IMR-90 (cell line): ENCODE results near the gene FMN2. TPM values are rescaled to one million over a fixed set of nuclear protein-coding genes. Genes with fewer than 3 reads are reported as not detected.

Experiments
- ATAC-seq: fragments of 200-7000 bp; cut with Tn5 transposase; 2 replicates; pipeline ENCODE4 v1.9.1; 2020; ENCODE audit warnings: low read depth, mild to moderate bottlenecking, moderate library complexity
- BruUV-seq: library from RNA; stranded (reverse); fragments of 400-500 nt; replicated peaks from 2 replicates; lab custom pipeline; 2021; lab: Mats Ljungman, UMichigan
- CTCF ChIA-PET: fragments of 300-600 bp; formaldehyde crosslinking; extraction: SDS; loops from one replicate; lab custom pipeline; 2021; ENCODE audit warnings: antibody characterized with exemption; lab: Yijun Ruan, JAX
- POLR2A ChIA-PET: fragments of 300-600 bp; sonication (Branson Sonifier 250); formaldehyde crosslinking; loops from one replicate; lab custom pipeline; 2022; ENCODE audit warnings: antibody characterized with exemption; ENCODE audit not compliant: unreplicated experiment; lab: Charles Lee
- DNase-seq: peaks from one replicate; pipeline ENCODE4 v3.0.0; 2013
- H2AFZ ChIP-seq: replicated peaks from 2 replicates; pipeline ENCODE3; 2013; ENCODE audit warnings: low read length, mild to moderate bottlenecking; ENCODE audit not compliant: poor library complexity
- H2AK5ac ChIP-seq: 2 replicates; pipeline ENCODE4 v1.6.1; 2013; ENCODE audit warnings: low read depth, low read length, inconsistent platforms
- H2AK9ac ChIP-seq: replicated peaks from 2 replicates; pipeline ENCODE3; 2013; ENCODE audit warnings: mild to moderate bottlenecking, low read depth, low read length, moderate library complexity; ENCODE audit not compliant: poor library complexity
- H2BK120ac ChIP-seq: 2 replicates; pipeline ENCODE4 v1.6.1; 2013; ENCODE audit warnings: low read depth, low read length, inconsistent platforms
- H2BK15ac ChIP-seq: 3 replicates; pipeline ENCODE4 v1.6.1; 2013; ENCODE audit warnings: low read depth, low read length, inconsistent platforms
- H2BK20ac ChIP-seq: 2 replicates; pipeline ENCODE4 v1.6.1; 2013; ENCODE audit warnings: low read depth, mild to moderate bottlenecking, inconsistent platforms, low read length, moderate library complexity
- H2BK5ac ChIP-seq: 2 replicates; pipeline ENCODE4 v1.6.1; 2013; ENCODE audit warnings: mild to moderate bottlenecking, low read depth, low read length, inconsistent platforms; ENCODE audit not compliant: poor library complexity, severe bottlenecking
- H3K14ac ChIP-seq: replicated peaks from 2 replicates; pipeline ENCODE4 v1.6.1; 2013; ENCODE audit warnings: low read depth, low read length, inconsistent platforms
- H3K18ac ChIP-seq: 2 replicates; pipeline ENCODE4 v1.6.1; 2013; ENCODE audit warnings: low read depth, low read length, control low read depth
- H3K23ac ChIP-seq: 2 replicates; pipeline ENCODE4 v1.6.1; 2013; ENCODE audit warnings: low read depth, low read length, inconsistent platforms
- H3K27ac ChIP-seq: 2 replicates; pipeline ENCODE4 v1.5.1; 2013; ENCODE audit warnings: mild to moderate bottlenecking, control low read depth, low read length; ENCODE audit not compliant: insufficient read depth
- H3K27me3 ChIP-seq: 2 replicates; pipeline ENCODE4 v1.6.1; 2013; ENCODE audit warnings: low read length; ENCODE audit not compliant: control insufficient read depth, insufficient read depth
- H3K36me3 ChIP-seq: 2 replicates; pipeline ENCODE4 v1.6.1; 2013; ENCODE audit warnings: low read length, mixed read lengths; ENCODE audit not compliant: control insufficient read depth, insufficient read depth
- H3K4ac ChIP-seq: 2 replicates; pipeline ENCODE4 v1.6.1; 2013; ENCODE audit warnings: low read depth, low read length, inconsistent platforms
- H3K4me1 ChIP-seq: 2 replicates; pipeline ENCODE4 v1.6.1; 2013; ENCODE audit warnings: low read length, mixed read lengths; ENCODE audit not compliant: control insufficient read depth, insufficient read depth
- H3K4me2 ChIP-seq: 2 replicates; pipeline ENCODE4 v1.6.1; 2013; ENCODE audit warnings: low read depth, mild to moderate bottlenecking, control low read depth, low read length, moderate library complexity
- H3K4me3 ChIP-seq: 2 replicates; pipeline ENCODE4 v1.5.1; 2013; ENCODE audit warnings: low read depth, mild to moderate bottlenecking, control low read depth, low read length, moderate library complexity; ENCODE audit not compliant: insufficient read depth
- H3K56ac ChIP-seq: 2 replicates; pipeline ENCODE4 v1.6.1; 2013; ENCODE audit warnings: low read length, inconsistent platforms; ENCODE audit not compliant: insufficient read depth; ENCODE audit errors: extremely low read depth
- H3K79me1 ChIP-seq, 2 experiments: 2 replicates each; pipeline ENCODE4 v1.6.1; 2013; ENCODE audit warnings: low read length in 2 of 2, inconsistent platforms in 1 of 2, low read depth in 1 of 2
- H3K9ac ChIP-seq: 2 replicates; pipeline ENCODE4 v1.6.1; 2013; ENCODE audit warnings: low read depth, low read length, control low read depth
- H3K9me1 ChIP-seq: 2 replicates; pipeline ENCODE4 v1.6.1; 2013; ENCODE audit warnings: low read length, inconsistent platforms; ENCODE audit not compliant: insufficient read depth
- H3K9me3 ChIP-seq: 2 replicates; pipeline ENCODE4 v1.6.1; 2013; ENCODE audit warnings: low read length; ENCODE audit not compliant: control insufficient read depth, insufficient read depth
- H4K20me1 ChIP-seq: 2 replicates; pipeline ENCODE4 v1.6.1; 2013; ENCODE audit warnings: low read length, inconsistent platforms; ENCODE audit not compliant: insufficient read depth
- H4K5ac ChIP-seq: 2 replicates; pipeline ENCODE4 v1.6.1; 2013; ENCODE audit warnings: mild to moderate bottlenecking, low read depth, low read length, control low read depth
- H4K8ac ChIP-seq, 2 experiments: 2 replicates each; pipeline ENCODE4 v1.6.1; 2013; ENCODE audit warnings: low read depth in 2 of 2, low read length in 2 of 2, control low read depth in 1 of 2, inconsistent platforms in 1 of 2
- H4K91ac ChIP-seq: 2 replicates; pipeline ENCODE4 v1.6.1; 2013; ENCODE audit warnings: low read depth, low read length, inconsistent platforms; ENCODE audit not compliant: insufficient read depth
- BHLHE40 ChIP-seq: fragments of 150-350 bp; IDR thresholded peaks from 2 replicates; pipeline ENCODE4 v1.6.1; 2016; ENCODE audit warnings: mild to moderate bottlenecking, low read depth, low read length
- CEBPB ChIP-seq: IDR thresholded peaks from 2 replicates; pipeline ENCODE4 v1.6.1; 2012; ENCODE audit warnings: low read depth, low read length, improper control_type of control experiment
- FOS ChIP-seq: fragments of 150-350 bp; IDR thresholded peaks from 2 replicates; pipeline ENCODE4 v1.6.1; 2016; ENCODE audit warnings: low read depth, low read length
- MAFK ChIP-seq: IDR thresholded peaks from 2 replicates; pipeline ENCODE4 v1.6.1; 2012; ENCODE audit warnings: low read depth, low read length, improper control_type of control experiment
- MXI1 ChIP-seq: IDR thresholded peaks from 2 replicates; pipeline ENCODE4 v1.6.1; 2012; ENCODE audit warnings: low read depth, mild to moderate bottlenecking, low read length, moderate library complexity, borderline replicate concordance
- WGBS, 2 experiments: methylation state at CpG; one replicate each; pipeline versions ENCODE4 v1.1.5 to v1.1.7; 2013; ENCODE audit warnings: missing lambda C conversion rate in 2 of 2; ENCODE audit not compliant: insufficient read length in 1 of 2; ENCODE audit errors: extremely low coverage in 2 of 2; 5-methylcytosine and 5-hydroxymethylcytosine counted together
- dilution Hi-C: fragments of 300-500 bp; cut with HindIII; formaldehyde crosslinking; loops from one replicate; pipeline ENCODE4 v1.14.3; 2018; ENCODE audit warnings: low sequenced_read_pairs; ENCODE audit not compliant: unreplicated experiment
- in situ Hi-C: fragments of 300-500 bp; cut with MboI; formaldehyde crosslinking; loops from 3 replicates; pipeline ENCODE4 v1.14.3; 2019; ENCODE audit warnings: low sequenced_read_pairs, inconsistent platforms, mixed read lengths
- intact Hi-C: fragments of 100-400 bp; cut with micrococcal nuclease; formaldehyde crosslinking; loops from 2 replicates; pipeline ENCODE4 v1.10.0; 2022
- polyA plus RNA-seq, 3 experiments: library from polyadenylated mRNA; depleted of rRNA; stranded (reverse); fragments of >200 nt; gene quantifications; 2 replicates each; pipeline ENCODE4 v1.2.3, GENCODE V29; 2012; ENCODE audit warnings: low replicate concordance in 1 of 3
- total RNA-seq: library from RNA; depleted of rRNA; stranded (reverse); fragments of >200 nt; gene quantifications from 2 replicates; pipeline ENCODE4 v1.2.3, GENCODE V29; 2012

The FMN2 gene
- total and polyA plus RNA-seq, 2 of the 4 experiments (the other 2 are of a cell fraction): 29.0 to 35.8 TPM

DNA sequence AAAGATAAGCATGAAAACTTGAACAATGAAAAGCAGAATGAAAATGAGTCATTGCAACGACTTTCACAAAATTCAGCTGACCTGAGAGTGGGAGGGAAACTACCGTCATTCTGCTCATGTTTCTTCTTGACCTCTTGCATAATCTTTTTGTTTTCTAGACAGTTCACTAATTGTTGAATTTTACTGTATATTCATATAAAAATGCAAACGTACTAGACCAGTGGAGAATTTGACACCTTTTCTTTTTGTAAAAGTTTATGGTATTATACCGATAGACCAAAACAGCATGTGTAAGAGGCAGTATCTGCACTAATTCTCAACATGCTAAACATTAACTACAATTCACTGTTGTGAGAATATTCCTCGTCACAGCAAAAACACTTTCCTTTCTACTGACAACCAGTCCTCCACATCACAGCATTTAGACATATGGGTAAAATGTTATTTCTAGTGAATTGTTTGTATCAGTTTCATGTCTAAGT is 382.5 kb downstream of the FMN2 start:
- ChIA-PET POLR2A (no interaction called here), CTCF (no interaction called here)
- peaks cover 4 to 11% of the 10 kb centered on the region in 2 experiments; a peak in 3 of 4 replicates for H3K79me1 ChIP-seq
- no peak overlapping the region for H3K27ac ChIP-seq
- no peaks in the 10 kb centered on the region for H3K27me3 ChIP-seq
- H3K9ac ChIP-seq: no peak overlapping the region
- H3K36me3 ChIP-seq: peaks cover 6% of the 10 kb centered on the region
- H2BK120ac ChIP-seq: no peak overlapping the region
- H3K23ac ChIP-seq: no peak overlapping the region
- TSS peak; percentile 89 for BruUV-seq
- H3K18ac ChIP-seq: peak overlapping the region; percentile 41; the same call in 1 of the 2 replicates
- H3K4me3 ChIP-seq: no peak overlapping the region
- peak; percentile 98 for TF ChIP-seq CEBPB
- peak; percentile 20; the same call in 1 of the 2 replicates for TF ChIP-seq MAFK
- no peak for TF ChIP-seq MXI1
- 0 out of 2 replicates have a peak, but pooled peaks have one; percentile 31 for TF ChIP-seq BHLHE40
- TF ChIP-seq FOS: peak; percentile 43; the same call in 1 of the 2 replicates
- in situ Hi-C loops: loop anchor here (25.0 kb wide), 1 partner anchor 213 kb away; no protein-coding TSS in a partner anchor
- H3K4me1 ChIP-seq: peaks cover 2% of the 10 kb centered on the region; the same call in 1 of the 2 replicates
- peak overlapping the region; percentile 66 for H2BK5ac ChIP-seq
- H2BK20ac ChIP-seq: no peak overlapping the region
- H3K56ac ChIP-seq: no peak overlapping the region
- no peak overlapping the region for H2AK5ac ChIP-seq
- H4K20me1 ChIP-seq: no peaks in the 10 kb centered on the region
- H3K4me2 ChIP-seq: no peak overlapping the region
- no peak overlapping the region for H2AFZ ChIP-seq
- H2AK9ac ChIP-seq: no peak overlapping the region
- no peak overlapping the region for H3K14ac ChIP-seq
- DNase-seq: peak; percentile 87
- dilution Hi-C loops: no loop called here
- peak overlapping the region; percentile 63; the same call in 1 of the 2 replicates for H4K5ac ChIP-seq
- ATAC-seq: peak; percentile 42; the same call in 1 of the 2 replicates
- H4K8ac ChIP-seq: no peak overlapping the region; a peak in 1 of 4 replicates
- H3K9me3 ChIP-seq: no peaks in the 10 kb centered on the region
- no peak overlapping the region for H3K4ac ChIP-seq
- no peak overlapping the region for H2BK15ac ChIP-seq
- no CpG with 5 or more reads among the region's 5 CpGs for WGBS, 2 experiments
- no peak overlapping the region for H4K91ac ChIP-seq
- peaks cover 3% of the 10 kb centered on the region; the same call in 1 of the 2 replicates for H3K9me1 ChIP-seq
- intact Hi-C loops: no loop called here
